GM12878 (cell line): ENCODE results near the gene PITPNM3. TPM values are rescaled to one million over a fixed set of nuclear protein-coding genes. Genes with fewer than 3 reads are reported as not detected.

Experiments
- ATAC-seq: fragments of 200-7000 bp; cut with Tn5 transposase; 3 replicates; pipeline ENCODE4 v1.9.1; 2020; ENCODE audit warnings: mild to moderate bottlenecking, moderate library complexity
- BruUV-seq: library from RNA; stranded (reverse); fragments of 400-500 nt; replicated peaks from 2 replicates; lab custom pipeline; 2021; lab: Mats Ljungman, UMichigan
- CTCF ChIA-PET: fragments of 300-600 bp; sonication (Branson Sonifier 250); formaldehyde crosslinking; extraction: SDS; loops from one replicate; lab custom pipeline; 2021; ENCODE audit warnings: inconsistent platforms; lab: Yijun Ruan, JAX
- POLR2A ChIA-PET: fragments of 350-600 bp; formaldehyde crosslinking; extraction: SDS; loops from one replicate; lab custom pipeline; 2021; ENCODE audit warnings: inconsistent platforms; lab: Charles Lee
- RAD21 ChIA-PET: fragments of 300-600 bp; sonication (Branson Sonifier 250); formaldehyde crosslinking; loops from one replicate; lab custom pipeline; 2023; ENCODE audit warnings: antibody characterized with exemption; ENCODE audit not compliant: unreplicated experiment; lab: Charles Lee
- SMC1A ChIA-PET: fragments of 300-600 bp; sonication (Branson Sonifier 250); formaldehyde crosslinking; loops from one replicate; lab custom pipeline; 2023; ENCODE audit not compliant: unreplicated experiment, uncharacterized antibody; lab: Charles Lee
- DNase-seq: peaks from one replicate; pipeline ENCODE4 v3.0.0-alpha.2; 2011; ENCODE audit warnings: low read depth, low spot score
- FAIRE-seq: peaks from 3 replicates; lab custom pipeline; 2011; peaks lifted over from hg19 to GRCh38; lab: Jason Lieb, UNC
- H2AFZ ChIP-seq: 2 replicates; pipeline ENCODE4 v1.6.0; 2011; ENCODE audit warnings: low read depth, low read length, control low read depth; ENCODE audit not compliant: control insufficient read depth
- H3K27ac ChIP-seq: 2 replicates; pipeline ENCODE4 v1.5.1; 2011; ENCODE audit warnings: control low read depth; ENCODE audit not compliant: control insufficient read depth, insufficient read depth
- H3K27me3 ChIP-seq, 2 experiments: replicated peaks in 1 of 2; 2 replicates each; pipeline versions ENCODE4 v1.6.0 to v1.6.1; 2011; ENCODE audit warnings: low read length in 1 of 2; ENCODE audit not compliant: control insufficient read depth in 2 of 2, insufficient read depth in 2 of 2
- H3K36me3 ChIP-seq, 2 experiments: 2 replicates each; pipeline ENCODE4 v1.5.1; 2011; ENCODE audit warnings: low read length in 1 of 2; ENCODE audit not compliant: control insufficient read depth in 2 of 2, insufficient read depth in 2 of 2
- H3K4me1 ChIP-seq: 2 replicates; pipeline ENCODE4 v1.6.1; 2011; ENCODE audit warnings: mild to moderate bottlenecking, low read length, moderate library complexity, mixed read lengths; ENCODE audit not compliant: control insufficient read depth, insufficient read depth
- H3K4me2 ChIP-seq: 2 replicates; pipeline ENCODE4 v1.6.0; 2011; ENCODE audit warnings: control low read depth; ENCODE audit not compliant: control insufficient read depth, insufficient read depth
- H3K4me3 ChIP-seq: fragments of 200-600 bp; sonication (generic); 2 replicates; pipeline ENCODE4 v1.5.1; 2016
- H3K79me2 ChIP-seq: 2 replicates; pipeline ENCODE4 v1.6.0; 2011; ENCODE audit warnings: low read length; ENCODE audit not compliant: control insufficient read depth, insufficient read depth
- H3K9ac ChIP-seq: 2 replicates; pipeline ENCODE4 v1.8.0; 2011; ENCODE audit warnings: low read length, control low read depth, mixed read lengths; ENCODE audit not compliant: control insufficient read depth, insufficient read depth
- H3K9me3 ChIP-seq: replicated peaks from 3 replicates; pipeline ENCODE4 v1.5.1; 2011; ENCODE audit warnings: mild to moderate bottlenecking, low read length; ENCODE audit not compliant: control insufficient read depth, insufficient read depth
- H4K20me1 ChIP-seq: 2 replicates; pipeline ENCODE4 v1.6.0; 2011; ENCODE audit not compliant: control insufficient read depth, insufficient read depth
- CBX5 ChIP-seq: sonication (generic); IDR thresholded peaks from 2 replicates; pipeline ENCODE4 v1.6.1; 2016; ENCODE audit warnings: low read depth, moderate library complexity, mild to moderate bottlenecking, inconsistent platforms
- CEBPB ChIP-seq, 2 experiments: fragments of 150-350 bp in 1 of 2; IDR thresholded peaks; 2 replicates each; pipeline ENCODE4 v1.6.1; 2012 to 2014; ENCODE audit warnings: low read depth in 2 of 2, low read length in 2 of 2, borderline replicate concordance in 1 of 2, inconsistent platforms in 1 of 2
- DPF2 ChIP-seq: fragments of 450-650 bp; IDR thresholded peaks from 2 replicates; pipeline ENCODE4 v1.6.1; 2017; ENCODE audit warnings: mild to moderate bottlenecking
- E2F4 ChIP-seq: IDR thresholded peaks from 2 replicates; pipeline ENCODE4 v1.6.1; 2012; ENCODE audit warnings: low read depth, low read length, improper control_type of control experiment
- IKZF1 ChIP-seq: fragments of 450-650 bp; conservative IDR thresholded peaks from 2 replicates; pipeline ENCODE4 v1.6.1; 2017; ENCODE audit warnings: antibody characterized with exemption, mild to moderate bottlenecking
- MAX ChIP-seq: IDR thresholded peaks from 2 replicates; pipeline ENCODE4 v1.6.1; 2012; ENCODE audit warnings: low read depth, low read length, improper control_type of control experiment
- NFYA ChIP-seq: IDR thresholded peaks from 2 replicates; pipeline ENCODE4 v1.6.1; 2011; ENCODE audit warnings: low read depth, mild to moderate bottlenecking, low read length, improper control_type of control experiment, borderline replicate concordance
- RFX5 ChIP-seq: IDR thresholded peaks from 2 replicates; pipeline ENCODE4 v1.6.1; 2011; ENCODE audit warnings: low read depth, low read length, improper control_type of control experiment
- SIN3A ChIP-seq: IDR thresholded peaks from 2 replicates; pipeline ENCODE4 v1.6.1; 2012; ENCODE audit warnings: low read depth, low read length, improper control_type of control experiment
- SMAD1 ChIP-seq: fragments of 450-650 bp; IDR thresholded peaks from 2 replicates; pipeline ENCODE4 v1.6.1; 2018; ENCODE audit warnings: mild to moderate bottlenecking, low read depth; ENCODE audit not compliant: partially characterized antibody
- SPI1 ChIP-seq: IDR thresholded peaks from 2 replicates; pipeline ENCODE4 v1.6.1; 2011; ENCODE audit warnings: low read depth, mild to moderate bottlenecking, low read length, moderate library complexity, borderline replicate concordance; ENCODE audit not compliant: insufficient read depth
- TCF7 ChIP-seq: IDR thresholded peaks from 2 replicates; pipeline ENCODE4 v1.6.1; 2014; ENCODE audit warnings: antibody characterized with exemption, borderline replicate concordance
- WGBS: methylation state at CpG from one replicate; pipeline ENCODE4 v1.1.6; 2016; ENCODE audit warnings: low lambda C conversion rate; ENCODE audit not compliant: insufficient replicate concordance, insufficient coverage; ENCODE audit errors: missing lambda C conversion rate; 5-methylcytosine and 5-hydroxymethylcytosine counted together
- in situ Hi-C: fragments of 300-500 bp; cut with MboI; formaldehyde crosslinking; loops from 9 replicates; pipeline ENCODE4 v1.14.3; 2018; ENCODE audit warnings: mixed read lengths
- intact Hi-C: fragments of 100-400 bp; cut with micrococcal nuclease; formaldehyde crosslinking; loops from one replicate; pipeline ENCODE4 v1.14.2; 2022; ENCODE audit not compliant: unreplicated experiment
- polyA plus RNA-seq, 11 experiments: library from polyadenylated mRNA; depleted of rRNA in 4 of 11; unstranded in 6 of 11; stranded (reverse) in 5 of 11; fragments of >200 nt; fragmentation: Nextera tagmentation in 4 of 11; fragmentation: Illumina TruSeq in 1 of 11; extraction: Ambion mirVana in 4 of 11; extraction: Trizol in 1 of 11; gene quantifications; 1 replicate in 1 of 11; 2 replicates in 10 of 11; pipeline versions ENCODE4 v1.2.1 to v1.2.3, GENCODE V29; 2011 to 2016; ENCODE audit warnings: inconsistent platforms in 2 of 11, missing spikeins in 2 of 11, low read depth in 1 of 11
- total RNA-seq, 4 experiments: library from RNA; depleted of rRNA in 3 of 4; stranded (reverse); fragments of >200 nt in 3 of 4; fragmentation: Illumina TruSeq in 1 of 4; extraction: Trizol in 1 of 4; gene quantifications; 2 replicates each; pipeline versions ENCODE4 v1.2.1 to v1.2.3, GENCODE V29; 2013 to 2021
- TF ChIP-seq, protein P1 (sequence below): fragments of 450-650 bp; IDR thresholded peaks from 2 replicates; pipeline ENCODE4 v1.6.1; 2016; ENCODE audit warnings: mild to moderate bottlenecking

Gene PITPNM3
- total and polyA plus RNA-seq, 10 of the 15 experiments (the other 5 are each of a cell fraction or from before 2014, with no cell fraction given) = 0.02 to 0.49 (median 0.19) TPM; not detected in 1

GRCh38 chr17:6514371-6514770 lies 42.0 kb downstream of the PITPNM3 start (continued):
- TF ChIP-seq SPI1 = no peak
- no peak for TF ChIP-seq NFYA
- TF ChIP-seq, all 136 proteins: peak for 0

- no peak overlapping the region for H3K27ac ChIP-seq
- no peaks in the 10 kb centered on the region for H3K9me3 ChIP-seq
- no peaks in the 10 kb centered on the region for H4K20me1 ChIP-seq
- H3K4me3 ChIP-seq = no peak overlapping the region
- no peak overlapping the region for H3K9ac ChIP-seq
- ATAC-seq = no peak
- SMC1A ChIA-PET = no interaction called here
- no peaks in the 10 kb centered on the region for H3K79me2 ChIP-seq
- 0% methylated on average over 2 of the region's 2 CpGs for WGBS
- H3K4me1 ChIP-seq = no peaks in the 10 kb centered on the region
- H3K36me3 ChIP-seq = no peaks in the 10 kb centered on the region
- FAIRE-seq = no peak
- RAD21 ChIA-PET = no interaction called here
- H3K27me3 ChIP-seq = no peaks in the 10 kb centered on the region
- no TSS peak for BruUV-seq
- no peak overlapping the region for H2AFZ ChIP-seq
- intact Hi-C loops = no loop called here
- in situ Hi-C loops = no loop called here
- POLR2A ChIA-PET = no interaction called here
- CTCF ChIA-PET = no interaction called here
- TF ChIP-seq RFX5 (no peak), CBX5 (no peak), SIN3A (no peak)
- TF ChIP-seq, all 136 proteins: peak for 0
- no peak overlapping the region for H3K4me2 ChIP-seq
- no peak for DNase-seq
These were observed 43.8 kb downstream of the PITPNM3 start for GRCh38 chr17:6512552-6512951.

GRCh38 chr17:6510321-6510977 lies 45.9 kb downstream of the PITPNM3 start:
- RAD21 ChIA-PET = no interaction called here
- no peak overlapping the region for H3K4me2 ChIP-seq
- no TSS peak for BruUV-seq
- TF ChIP-seq DPF2 (no peak), SMAD1 (no peak), TCF7 (no peak), E2F4 (no peak), IKZF1 (no peak), MAX (no peak), CEBPB (IDR thresholded peaks at IDR 0.05; ENCODE audit: borderline replicate concordance in 1 of 2, low read depth in 2 of 2, low read length in 2 of 2) (no peak)
- TF ChIP-seq, protein P1, sequence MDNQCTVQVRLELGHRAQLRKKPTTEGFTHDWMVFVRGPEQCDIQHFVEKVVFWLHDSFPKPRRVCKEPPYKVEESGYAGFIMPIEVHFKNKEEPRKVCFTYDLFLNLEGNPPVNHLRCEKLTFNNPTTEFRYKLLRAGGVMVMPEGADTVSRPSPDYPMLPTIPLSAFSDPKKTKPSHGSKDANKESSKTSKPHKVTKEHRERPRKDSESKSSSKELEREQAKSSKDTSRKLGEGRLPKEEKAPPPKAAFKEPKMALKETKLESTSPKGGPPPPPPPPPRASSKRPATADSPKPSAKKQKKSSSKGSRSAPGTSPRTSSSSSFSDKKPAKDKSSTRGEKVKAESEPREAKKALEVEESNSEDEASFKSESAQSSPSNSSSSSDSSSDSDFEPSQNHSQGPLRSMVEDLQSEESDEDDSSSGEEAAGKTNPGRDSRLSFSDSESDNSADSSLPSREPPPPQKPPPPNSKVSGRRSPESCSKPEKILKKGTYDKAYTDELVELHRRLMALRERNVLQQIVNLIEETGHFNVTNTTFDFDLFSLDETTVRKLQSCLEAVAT = no peak

More at GRCh38 chr17:6510321-6510977, 45.9 kb downstream of the PITPNM3 start:
- Histone ChIP-seq H3K79me2 (no peaks in the 10 kb centered on the region), H4K20me1 (no peaks in the 10 kb centered on the region), H3K9me3 (no peaks in the 10 kb centered on the region), H3K9ac (no peak overlapping the region), H3K27ac (no peak overlapping the region), H3K4me1 (no peaks in the 10 kb centered on the region), H3K4me3 (no peak overlapping the region), H2AFZ (no peak overlapping the region), H3K36me3 (no peaks in the 10 kb centered on the region), H3K27me3 (no peaks in the 10 kb centered on the region)
- SMC1A ChIA-PET = no interaction called here
- CTCF ChIA-PET = no interaction called here
- no peak for DNase-seq
- intact Hi-C loops = no loop called here
- no peak for FAIRE-seq
- in situ Hi-C loops = no loop called here
- 50% methylated on average over 9 of the region's 9 CpGs for WGBS
- POLR2A ChIA-PET = no interaction called here
- no peak for ATAC-seq
